SIG-M5 treated with dmso at 0.1 percent for 504 hours (cell line): ENCODE data around the gene FBXO11.
"Not testable (repeated sequence)": the region's sequence is repeated elsewhere in the genome, so short reads cannot be mapped to it uniquely, and the experiment has no call there.

ENCODE experiments used
- DNase-seq: peaks from one replicate; lab custom pipeline; 2025; ENCODE audit not compliant: unreplicated experiment; lab: John Stamatoyannopoulos, UW

FBXO11 gene

DNA sequence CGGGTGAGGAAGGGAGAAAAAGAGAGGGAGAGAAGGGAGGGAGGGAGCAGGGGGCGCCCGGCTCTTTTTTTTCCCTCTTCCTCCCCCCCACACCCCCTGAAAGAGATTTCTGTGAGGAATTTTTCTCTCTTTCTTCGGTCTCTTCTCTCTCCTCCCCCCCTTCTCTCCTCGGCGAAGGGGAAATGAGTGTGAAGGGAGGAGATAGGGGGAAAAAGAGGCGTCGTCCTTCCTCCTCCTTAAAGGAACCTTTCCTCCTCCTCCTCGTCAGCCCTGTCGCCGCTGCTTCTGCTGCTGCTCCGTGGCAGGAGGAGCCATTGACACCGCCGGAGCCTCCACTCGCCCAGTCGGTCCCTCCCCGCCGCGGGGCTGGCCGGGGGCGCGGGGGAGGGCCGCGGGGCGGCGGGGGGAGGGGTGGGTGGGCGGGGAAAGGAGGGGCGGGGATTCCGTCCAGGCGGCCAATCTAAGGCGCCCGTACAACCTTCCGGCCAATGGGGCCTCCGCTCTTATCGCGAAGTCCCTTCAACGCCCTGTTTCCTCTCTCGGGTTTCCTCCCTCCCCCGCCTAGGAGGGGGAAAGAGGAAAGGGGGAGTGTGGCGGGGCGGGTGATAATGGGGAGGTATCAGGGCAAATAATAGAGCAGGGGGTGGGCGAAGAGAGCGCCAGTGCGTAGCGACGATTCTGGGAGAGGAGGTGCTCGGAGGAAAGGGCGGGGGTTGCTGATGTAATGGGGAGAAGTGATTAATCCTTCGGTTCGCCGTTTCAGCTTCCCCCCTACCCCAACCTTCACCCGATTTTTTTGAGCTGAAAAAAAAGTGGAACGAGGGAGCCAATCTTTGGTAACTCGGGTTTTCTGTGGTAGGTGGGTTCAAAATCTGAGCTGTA lies at the start of gene FBXO11:
FBXO11 (minus strand) TSS at position 342 of the 882 bp plus-strand sequence. CDS start 778 bp downstream, outside the sequence.
- peak; percentile 98 for DNase-seq

DNA sequence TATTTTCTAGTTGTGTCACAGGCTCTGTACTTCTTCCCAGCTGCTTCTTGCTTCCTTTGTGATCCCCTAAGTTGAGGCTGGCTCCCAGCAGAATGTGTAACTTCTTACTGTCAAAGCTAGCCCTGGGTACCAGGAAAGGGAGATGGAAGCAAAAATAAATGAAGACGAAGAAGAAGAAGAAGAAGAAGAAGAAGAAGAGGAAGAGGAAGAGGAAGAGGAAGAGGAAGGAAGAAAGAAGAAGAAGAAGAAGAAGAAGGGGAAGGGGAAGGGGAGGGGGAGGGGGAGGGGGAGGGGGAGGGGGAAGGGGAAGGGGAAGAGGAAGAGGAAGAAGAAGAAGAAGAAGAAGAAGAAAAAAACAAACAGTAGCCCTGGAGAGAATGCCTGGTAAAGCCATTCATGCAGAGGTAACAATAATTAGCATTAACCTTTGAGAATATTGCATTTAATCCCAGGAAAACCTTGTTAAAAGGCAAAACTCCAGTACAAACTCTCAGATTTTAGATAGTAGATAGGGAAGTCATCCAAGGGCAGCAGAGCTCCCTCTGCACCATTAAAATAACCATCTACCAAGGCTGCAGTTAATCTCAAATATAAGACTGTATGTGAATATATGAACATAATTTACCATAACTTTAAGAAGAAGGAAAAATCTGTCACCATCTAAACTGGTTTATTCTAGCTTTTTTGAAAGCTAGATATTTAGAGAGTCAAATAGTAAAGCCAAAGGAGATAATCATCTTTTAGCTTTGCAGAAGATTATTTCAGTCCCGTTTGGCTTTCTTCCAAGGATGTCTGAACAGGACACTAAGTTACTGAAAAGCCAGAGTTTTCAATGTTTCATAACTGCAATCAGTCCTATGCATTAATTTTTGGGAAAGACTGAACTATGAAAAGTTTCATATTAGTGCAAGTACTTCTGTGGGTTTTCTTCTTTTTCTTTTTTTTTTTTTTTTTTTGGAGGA lies 44.3 kb upstream of the FBXO11 start:
- DNase-seq, result no peak

- no peak for DNase-seq
Observed at GRCh38 chr2:47946593-47946992, 40.3 kb upstream of the FBXO11 start.

DNA sequence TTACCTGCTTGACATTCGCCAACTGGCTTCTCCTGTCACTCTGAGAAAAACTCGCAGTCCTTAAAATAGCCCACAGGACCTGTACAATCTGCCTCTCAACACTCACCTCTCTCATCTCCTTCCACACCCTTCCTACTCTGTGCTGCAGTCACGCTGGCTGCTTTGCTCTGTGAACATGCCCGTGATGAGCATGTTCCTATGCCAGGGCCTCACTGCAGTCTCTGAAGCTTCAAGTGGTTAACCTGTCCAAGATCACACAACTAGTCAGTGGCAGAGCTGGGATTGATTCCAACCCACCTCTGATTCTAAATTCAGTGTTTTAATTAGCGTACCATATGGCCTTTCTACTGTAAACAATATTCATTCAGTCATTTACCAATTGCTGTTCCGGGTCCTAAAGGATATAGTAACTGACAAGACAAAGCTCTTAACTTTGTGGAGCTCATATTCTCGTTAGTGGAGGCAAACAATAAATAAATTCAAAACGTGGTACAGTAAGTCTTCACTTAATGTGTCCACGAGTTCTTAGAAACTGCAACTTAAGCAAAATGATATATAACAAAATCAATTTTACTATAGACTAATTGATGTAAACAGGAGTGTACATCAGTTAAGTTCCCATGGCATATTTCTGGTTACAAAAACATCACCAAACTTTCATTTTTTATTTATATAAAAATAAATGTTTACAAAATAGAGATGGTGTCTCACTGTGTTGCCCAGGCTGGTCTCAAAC lies 38.9 kb upstream of the FBXO11 start:
- DNase-seq, result no peak

DNA sequence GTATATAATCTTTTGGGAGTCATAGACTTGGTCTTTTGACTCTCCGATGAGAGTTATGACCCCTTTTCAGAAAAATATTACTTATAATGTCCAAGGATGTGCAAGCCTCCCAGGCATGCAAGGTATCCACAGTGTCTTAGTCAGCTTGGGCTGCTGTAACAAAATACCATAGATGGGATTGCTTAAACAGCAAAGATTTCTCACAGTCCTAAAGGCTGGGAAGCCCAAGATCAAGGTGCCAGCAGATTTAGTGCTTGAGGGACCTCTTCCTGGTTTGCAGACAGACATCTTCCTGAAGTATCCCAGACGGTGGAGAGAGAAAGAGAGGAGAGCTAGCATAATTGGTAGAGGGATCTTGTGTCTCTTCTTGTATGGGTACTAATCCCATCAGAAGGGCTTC lies 35.6 kb upstream of the FBXO11 start:
- DNase-seq, result no peak

- no peak for DNase-seq
Observed at GRCh38 chr2:47937677-47938076, 31.4 kb upstream of the FBXO11 start.

DNA sequence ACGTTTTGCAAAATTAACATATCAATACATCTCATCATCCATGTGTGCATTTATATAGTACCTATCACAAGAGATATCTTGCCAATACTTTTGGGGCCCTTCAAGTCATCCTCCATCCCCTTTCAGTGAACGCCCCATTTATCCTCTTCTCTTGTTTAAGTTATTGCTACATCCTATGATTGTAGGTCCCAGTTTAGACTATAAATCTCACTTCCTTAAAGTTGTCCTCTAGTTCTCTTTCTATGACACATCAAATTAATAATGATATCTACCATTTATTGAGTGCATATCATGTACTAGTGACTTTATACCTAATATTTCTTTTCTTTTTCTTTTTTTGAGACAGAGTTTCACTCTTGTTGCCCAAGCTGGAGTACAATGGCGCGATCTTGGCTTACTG lies 28.8 kb upstream of the FBXO11 start:
- peak; percentile 75 for DNase-seq

GRCh38 chr2:47918043-47918442 lies 11.7 kb upstream of the FBXO11 start:
- DNase-seq, result no peak

DNA sequence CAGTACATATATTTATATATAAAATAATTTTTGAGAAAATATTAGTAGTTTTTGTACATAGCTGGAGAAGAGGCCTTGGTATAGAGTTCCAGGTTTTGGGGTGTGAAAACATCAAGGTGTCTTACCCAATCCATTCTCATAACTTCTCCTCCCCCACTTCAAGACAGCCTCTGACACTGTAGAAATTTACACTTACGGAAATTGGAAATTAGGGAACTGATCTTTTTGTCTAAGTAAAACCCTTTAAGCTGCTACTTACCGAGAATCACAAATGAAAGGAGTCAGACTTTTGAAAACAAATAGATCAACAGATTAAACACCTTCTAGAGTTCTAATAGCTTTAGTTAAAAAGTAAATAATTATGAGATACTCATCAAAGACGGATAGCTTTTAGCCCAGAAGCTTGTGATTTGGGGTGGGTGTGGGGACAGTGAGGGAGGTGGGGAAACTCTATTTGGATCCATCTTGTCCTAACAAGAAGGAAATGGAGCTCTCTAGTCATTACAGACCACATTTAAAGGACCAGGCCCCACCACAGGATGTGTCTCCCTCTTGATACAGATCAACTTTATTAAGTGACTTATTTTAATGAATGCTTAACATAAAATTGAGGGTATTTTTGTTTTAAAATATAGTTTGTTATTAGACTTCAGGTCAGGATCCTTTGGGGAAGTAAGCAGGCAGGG lies 11.1 kb upstream of the FBXO11 start:
- DNase-seq, result no peak

GRCh38 chr2:47916412-47916811 lies 10.1 kb upstream of the FBXO11 start:
- DNase-seq, result no peak

DNA sequence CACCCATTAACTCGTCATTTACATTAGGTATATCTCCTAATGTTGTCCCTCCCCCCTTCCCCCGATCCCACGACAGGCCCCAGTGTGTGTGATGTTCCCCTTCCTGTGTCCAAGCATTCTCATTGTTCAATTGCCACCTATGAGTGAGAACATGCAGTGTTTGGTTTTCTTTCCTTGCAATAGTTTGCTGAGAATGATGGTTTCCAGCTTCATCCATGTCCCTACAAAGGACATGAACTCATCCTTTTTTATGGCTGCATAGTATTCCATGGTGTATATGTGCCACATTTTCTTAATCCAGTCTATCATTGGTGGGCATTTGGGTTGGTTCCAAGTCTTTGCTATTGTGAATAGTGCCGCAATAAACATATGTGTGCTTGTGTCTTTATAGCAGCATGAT lies 4.4 kb upstream of the FBXO11 start:
- DNase-seq, result not testable (repeated sequence)

GRCh38 chr2:47908682-47909081 lies 2.4 kb upstream of the FBXO11 start:
- no peak for DNase-seq

GRCh38 chr2:47907039-47907781 lies 912 bp upstream of the FBXO11 start:
- DNase-seq, result no peak

DNA sequence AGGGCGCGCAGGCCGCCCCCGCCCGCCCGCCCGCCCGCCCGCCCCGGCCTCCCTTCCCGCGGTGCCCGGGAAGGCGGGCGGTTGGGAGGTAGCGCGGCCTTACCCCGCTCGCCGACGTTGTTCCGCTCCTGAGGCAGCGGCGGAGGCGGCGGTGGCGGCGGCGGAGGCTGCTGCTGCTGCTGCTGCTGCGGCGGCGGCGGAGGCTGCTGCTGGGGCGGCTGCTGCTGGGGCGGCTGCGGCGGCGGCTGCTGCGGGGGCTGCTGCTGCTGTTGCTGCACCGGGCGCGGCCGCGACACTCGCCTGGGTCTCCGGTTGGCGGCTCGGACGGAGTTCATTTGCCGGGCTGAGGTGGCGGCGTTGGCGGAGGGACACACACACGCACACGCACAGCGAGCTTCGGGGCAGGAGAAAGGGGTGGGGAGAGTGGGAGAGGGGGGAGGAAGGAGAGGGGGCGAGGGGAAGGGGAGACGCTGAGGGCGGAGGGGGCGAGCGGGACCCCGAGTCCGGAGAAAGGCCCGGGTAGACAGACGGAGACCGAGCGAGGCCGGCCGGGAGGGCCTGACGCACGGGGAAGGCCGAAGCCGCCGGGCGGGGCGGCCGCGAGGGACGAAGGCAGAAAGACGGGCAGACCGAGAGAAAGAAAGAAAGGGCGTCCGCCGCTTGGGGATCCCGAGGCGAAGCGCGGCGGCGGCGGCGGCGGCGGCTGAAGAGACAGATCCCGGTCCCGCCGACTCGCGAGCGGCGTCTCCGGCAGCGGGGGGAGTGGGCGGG lies 727 bp downstream of the FBXO11 start:
- DNase-seq, result peak; percentile 46

GRCh38 chr2:47903781-47904490 lies 2.4 kb downstream of the FBXO11 start:
- DNase-seq, result no peak

DNA sequence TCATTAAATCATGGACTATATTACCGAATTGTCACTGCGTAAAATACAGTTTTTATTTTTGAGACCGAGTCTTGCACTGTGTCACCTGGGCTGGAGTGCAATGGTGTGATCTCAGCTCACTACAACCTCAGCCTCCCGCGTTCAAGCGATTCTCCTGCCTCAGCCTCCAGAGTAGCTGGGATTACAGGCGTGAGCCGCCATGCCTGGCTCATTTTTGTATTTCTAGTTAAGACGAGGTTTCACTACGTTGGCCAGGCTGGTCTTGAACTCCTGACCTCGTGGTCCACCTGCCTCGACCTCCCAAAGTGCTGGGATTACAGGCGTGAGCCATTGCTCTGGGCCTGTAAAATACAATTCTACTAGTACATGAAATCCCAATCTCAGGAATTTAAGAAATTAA lies 4.4 kb downstream of the FBXO11 start:
- DNase-seq, result not testable (repeated sequence)

- DNase-seq, result no peak
Observed at GRCh38 chr2:47900857-47901256, 5.4 kb downstream of the FBXO11 start.
